ENCODE data around the gene SPATA13. TPM values are rescaled to one million over a fixed set of nuclear protein-coding genes. Genes with fewer than 3 reads are reported as not detected.

The SPATA13 gene
- total and polyA plus RNA-seq, 4 donors = 10.5 to 36.7 (median 20.1) TPM

DNA sequence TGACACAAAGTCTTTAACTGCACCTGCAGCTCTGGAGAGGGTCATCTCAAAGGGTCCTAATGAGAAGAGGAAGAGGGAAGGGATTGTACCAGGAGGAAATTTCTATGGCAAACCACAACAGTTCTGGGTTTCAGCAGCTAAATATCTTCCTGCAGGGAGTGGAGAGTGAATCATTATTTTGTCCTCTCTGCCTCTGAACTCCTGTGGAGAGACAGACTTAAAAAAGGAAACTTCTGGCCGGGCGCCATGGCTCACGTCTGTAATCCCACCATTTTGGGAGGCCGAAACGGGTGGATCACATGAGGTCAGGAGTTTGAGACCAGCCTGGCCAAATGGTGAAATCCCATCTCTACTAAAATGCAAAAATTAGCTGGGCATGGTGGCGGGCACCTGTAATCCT lies 132.0 kb downstream of the SPATA13 start:
- Histone ChIP-seq H3K27ac (ENCODE audit: low read depth in 1 of 2, low read length in 1 of 2) (no peak overlapping the region), H3K9me3 (ENCODE audit: control insufficient read depth in 4 of 4, insufficient read depth in 3 of 4, low read length in 3 of 4) (no peaks in the 10 kb centered on the region), H3K9ac (ENCODE audit: insufficient read depth in 1 of 2, low read length in 2 of 2) (no peak overlapping the region), H3K27me3 (ENCODE audit: control insufficient read depth in 3 of 3, insufficient read depth in 3 of 3, low read length in 2 of 3) (no peaks in the 10 kb centered on the region), H3K4me1 (ENCODE audit: control insufficient read depth in 5 of 5, insufficient read depth in 5 of 5, low read length in 5 of 5) (no peaks in the 10 kb centered on the region), H3K36me3 (ENCODE audit: control insufficient read depth in 4 of 4, insufficient read depth in 4 of 4, low read length in 4 of 4) (peaks cover 7 to 60% (median 15%) of the 10 kb centered on the region in 4 donors), H3K4me3 (no peak overlapping the region)
- WGBS, 2 donors = 94 to 96% methylated on average over 6 of the region's 6 CpGs
- no peak for DNase-seq
- TF ChIP-seq, protein P1, sequence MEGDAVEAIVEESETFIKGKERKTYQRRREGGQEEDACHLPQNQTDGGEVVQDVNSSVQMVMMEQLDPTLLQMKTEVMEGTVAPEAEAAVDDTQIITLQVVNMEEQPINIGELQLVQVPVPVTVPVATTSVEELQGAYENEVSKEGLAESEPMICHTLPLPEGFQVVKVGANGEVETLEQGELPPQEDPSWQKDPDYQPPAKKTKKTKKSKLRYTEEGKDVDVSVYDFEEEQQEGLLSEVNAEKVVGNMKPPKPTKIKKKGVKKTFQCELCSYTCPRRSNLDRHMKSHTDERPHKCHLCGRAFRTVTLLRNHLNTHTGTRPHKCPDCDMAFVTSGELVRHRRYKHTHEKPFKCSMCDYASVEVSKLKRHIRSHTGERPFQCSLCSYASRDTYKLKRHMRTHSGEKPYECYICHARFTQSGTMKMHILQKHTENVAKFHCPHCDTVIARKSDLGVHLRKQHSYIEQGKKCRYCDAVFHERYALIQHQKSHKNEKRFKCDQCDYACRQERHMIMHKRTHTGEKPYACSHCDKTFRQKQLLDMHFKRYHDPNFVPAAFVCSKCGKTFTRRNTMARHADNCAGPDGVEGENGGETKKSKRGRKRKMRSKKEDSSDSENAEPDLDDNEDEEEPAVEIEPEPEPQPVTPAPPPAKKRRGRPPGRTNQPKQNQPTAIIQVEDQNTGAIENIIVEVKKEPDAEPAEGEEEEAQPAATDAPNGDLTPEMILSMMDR (IDR thresholded peaks at IDR 0.05; ENCODE audit: control extremely low read depth, extremely low read depth) = no peak
- ATAC-seq (ENCODE audit: insufficient read depth, low FRiP score) = no peak

GRCh38 chr13:24293746-24294145 lies 133.2 kb downstream of the SPATA13 start:
- DNase-seq = no peak
- peaks cover 12 to 64% (median 17%) of the 10 kb centered on the region in 4 donors for H3K36me3 ChIP-seq (ENCODE audit: control insufficient read depth in 4 of 4, insufficient read depth in 4 of 4, low read length in 4 of 4)

GRCh38 chr13:24299488-24300114 lies 139.1 kb downstream of the SPATA13 start:
- ATAC-seq (ENCODE audit: insufficient read depth, low FRiP score) (no peak), DNase-seq (no peak)
- 95 to 96% methylated on average over 16 of the region's 16 CpGs for WGBS, 2 donors
- TF ChIP-seq, protein P1 (IDR thresholded peaks at IDR 0.05; ENCODE audit: control extremely low read depth, extremely low read depth) = no peak
- Histone ChIP-seq H3K4me3 (no peak overlapping the region), H3K27me3 (ENCODE audit: control insufficient read depth in 3 of 3, insufficient read depth in 3 of 3, low read length in 2 of 3) (no peaks in the 10 kb centered on the region), H3K36me3 (ENCODE audit: control insufficient read depth in 4 of 4, insufficient read depth in 4 of 4, low read length in 4 of 4) (peaks cover 10 to 68% (median 16%) of the 10 kb centered on the region in 4 donors), H3K9me3 (ENCODE audit: control insufficient read depth in 4 of 4, insufficient read depth in 3 of 4, low read length in 3 of 4) (peaks cover 0 to 5% (median 0%) of the 10 kb centered on the region in 4 donors), H3K27ac (ENCODE audit: low read depth in 1 of 2, low read length in 1 of 2) (no peak overlapping the region), H3K4me1 (ENCODE audit: control insufficient read depth in 5 of 5, insufficient read depth in 5 of 5, low read length in 5 of 5) (peaks cover 0 to 3% (median 0%) of the 10 kb centered on the region in 5 donors), H3K9ac (ENCODE audit: insufficient read depth in 1 of 2, low read length in 2 of 2) (no peak overlapping the region)

More at GRCh38 chr13:24293746-24294145, 133.2 kb downstream of the SPATA13 start:
- Histone ChIP-seq H3K9me3 (ENCODE audit: control insufficient read depth in 4 of 4, insufficient read depth in 3 of 4, low read length in 3 of 4) (peaks cover 0 to 2% (median 0%) of the 10 kb centered on the region in 4 donors), H3K9ac (ENCODE audit: insufficient read depth in 1 of 2, low read length in 2 of 2) (no peak overlapping the region), H3K27ac (ENCODE audit: low read depth in 1 of 2, low read length in 1 of 2) (no peak overlapping the region), H3K4me3 (no peak overlapping the region), H3K4me1 (ENCODE audit: control insufficient read depth in 5 of 5, insufficient read depth in 5 of 5, low read length in 5 of 5) (no peaks in the 10 kb centered on the region), H3K27me3 (ENCODE audit: control insufficient read depth in 3 of 3, insufficient read depth in 3 of 3, low read length in 2 of 3) (no peaks in the 10 kb centered on the region)
- 95 to 96% methylated on average over 10 of the region's 10 CpGs for WGBS, 2 donors
- TF ChIP-seq, protein P1 (IDR thresholded peaks at IDR 0.05; ENCODE audit: control extremely low read depth, extremely low read depth) = no peak
- no peak for ATAC-seq (ENCODE audit: insufficient read depth, low FRiP score)
